Adrenal gland (tissue), 5 donors: ENCODE results near the gene ITGA1.

ENCODE experiments used
- CTCF ChIP-seq, 6 experiments: fragments of 450-650 bp in 4 of 6; fragments of 200-600 bp in 2 of 6; sonication (generic) in 1 of 6; IDR thresholded peaks; 1 replicate in 5 of 6; 2 replicates in 1 of 6; pipeline versions ENCODE4 v1.5.1 to v1.8.0; 2016 to 2021; ENCODE audit warnings: antibody characterized with exemption in 6 of 6, mild to moderate bottlenecking in 2 of 6, moderate library complexity in 1 of 6
- POLR2A ChIP-seq, 2 donors: fragments of 450-650 bp; IDR thresholded peaks; one replicate each; pipeline ENCODE4 v1.6.1; 2017; ENCODE audit warnings: antibody characterized with exemption in 2 of 2, mild to moderate bottlenecking in 2 of 2, moderate library complexity in 1 of 2
- donor health status: DM: no; HTN: no; CAD: no.

- TF ChIP-seq POLR2A (IDR thresholded peaks at IDR 0.05) (no peak), CTCF (IDR thresholded peaks at IDR 0.05) (no peak)
These were observed 46.6 kb downstream of the ITGA1 start for GRCh38 chr5:52834320-52834719.
